ENCODE measurements around the gene PAPLN.
A peak's percentile ranks its signal among the peaks of the same experiment; 100 is the strongest.
"Not testable (repeated sequence)": the region's sequence is repeated elsewhere in the genome, so short reads cannot be mapped to it uniquely, and the experiment has no call there.

Gene PAPLN

DNA sequence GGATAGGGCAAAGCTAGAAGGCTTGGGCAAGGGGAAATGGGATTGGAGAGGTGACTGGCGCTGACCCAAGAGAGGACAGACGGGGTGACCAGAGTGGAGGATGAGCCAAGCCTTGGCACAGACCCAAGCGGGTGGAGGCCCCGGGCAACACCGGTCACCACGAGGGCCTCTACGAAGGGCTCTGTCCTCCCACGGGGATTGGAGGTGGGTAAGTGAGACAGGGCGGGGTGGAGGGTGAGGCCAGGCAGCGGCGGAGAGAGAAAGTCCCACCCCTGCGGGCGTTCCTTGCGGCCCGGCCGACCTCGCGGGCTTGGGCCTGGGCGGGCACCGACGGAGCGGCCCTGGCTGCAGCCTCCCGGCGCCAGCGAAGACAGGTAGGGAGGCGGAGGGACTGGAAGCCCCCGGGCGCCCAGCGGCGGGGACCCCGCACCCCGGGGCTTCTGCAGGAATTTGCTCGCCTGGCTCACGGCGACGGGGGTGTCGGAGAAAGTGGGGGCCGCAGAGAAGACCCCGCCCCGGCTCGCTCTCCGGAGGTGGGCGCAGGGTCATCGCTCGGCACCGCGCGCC is at the start of gene PAPLN:
Gene PAPLN (plus strand): TSS at position 288 of the 567 bp plus-strand sequence. CDS start 2,273 bp downstream, outside the sequence.
- no peak for DNase-seq

GRCh38 chr14:73188501-73188911 is 48.8 kb upstream of the PAPLN start:
- DNase-seq = peak; percentile 79

DNA sequence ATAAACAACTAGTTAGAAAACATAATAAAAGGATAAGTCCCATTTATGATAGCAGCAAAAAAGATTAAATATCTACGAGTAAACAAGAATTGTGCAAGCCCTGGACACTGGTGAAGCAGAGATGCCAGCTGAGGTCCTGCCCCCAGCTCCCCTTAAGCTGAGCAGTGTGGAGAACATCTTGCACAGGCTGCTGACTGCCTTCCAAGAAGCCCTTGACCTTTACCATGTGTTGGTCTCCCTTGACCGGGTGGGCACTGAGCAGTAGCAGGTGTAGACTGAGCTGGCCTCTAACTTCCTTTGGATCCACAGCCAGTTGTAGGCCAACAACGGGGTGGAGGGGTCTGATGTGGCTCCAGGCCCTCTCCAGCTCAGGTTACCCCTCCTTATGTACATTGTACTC is 47.7 kb upstream of the PAPLN start:
- no peak for DNase-seq

DNA sequence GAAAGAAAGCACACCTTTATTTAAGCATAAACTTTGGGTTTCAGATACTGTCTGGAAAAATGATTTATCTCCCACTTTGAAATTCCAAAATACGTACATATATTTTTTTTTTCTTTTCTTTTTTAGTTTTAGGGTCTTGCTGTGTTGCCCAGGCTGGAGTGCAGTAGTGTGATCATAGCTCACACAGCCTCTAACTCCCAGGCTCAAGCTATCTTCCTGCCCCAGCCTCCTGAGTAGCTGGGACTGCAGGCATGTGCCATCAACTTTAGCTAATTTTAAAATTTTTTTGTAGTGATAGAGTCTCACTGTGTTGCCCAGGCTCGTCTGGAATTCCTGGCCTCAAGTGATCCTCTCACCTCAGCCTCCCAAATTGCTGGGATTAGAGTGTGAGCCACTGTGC is 45.9 kb upstream of the PAPLN start:
- DNase-seq = no peak

GRCh38 chr14:73194306-73194705 is 43.0 kb upstream of the PAPLN start:
- not testable (repeated sequence) for DNase-seq

DNA sequence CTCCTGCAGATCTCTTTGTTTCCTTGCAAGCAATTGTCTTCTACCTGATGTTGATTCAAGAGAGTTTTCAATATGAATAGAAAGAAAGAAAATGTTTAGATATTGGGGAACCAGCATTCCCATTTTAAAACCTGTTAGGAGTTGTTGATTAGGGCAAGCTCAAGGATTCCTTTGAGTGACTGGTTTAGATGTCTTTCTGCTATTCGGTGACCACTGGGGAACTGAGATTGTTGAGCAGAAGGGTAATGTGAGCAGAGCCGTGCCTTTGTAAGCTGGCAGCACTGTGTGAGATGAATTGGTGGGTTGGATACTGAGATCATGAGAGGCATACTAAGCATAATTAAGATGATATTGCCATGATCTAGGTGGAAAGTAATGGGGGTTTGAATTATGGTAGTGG is 39.1 kb upstream of the PAPLN start:
- DNase-seq = no peak

DNA sequence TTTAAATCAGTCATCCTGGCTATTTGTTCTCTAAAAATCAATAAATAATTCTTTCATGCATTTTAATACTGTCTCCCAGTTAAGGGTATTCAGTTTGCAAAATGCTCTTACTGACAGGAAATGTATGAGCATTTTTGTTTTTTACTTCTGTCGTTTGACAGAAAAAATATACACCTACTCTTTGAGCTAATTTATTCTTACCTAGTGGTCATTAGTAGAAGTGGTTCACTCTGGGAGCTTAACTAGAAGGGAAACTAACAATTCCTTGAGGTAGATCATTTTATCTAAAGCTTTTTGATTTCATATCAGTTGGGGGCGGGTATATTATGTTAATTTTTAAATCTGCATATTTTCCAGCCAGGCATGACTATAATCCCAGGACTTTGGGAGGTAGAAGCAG is 33.8 kb upstream of the PAPLN start:
- DNase-seq = no peak

DNA sequence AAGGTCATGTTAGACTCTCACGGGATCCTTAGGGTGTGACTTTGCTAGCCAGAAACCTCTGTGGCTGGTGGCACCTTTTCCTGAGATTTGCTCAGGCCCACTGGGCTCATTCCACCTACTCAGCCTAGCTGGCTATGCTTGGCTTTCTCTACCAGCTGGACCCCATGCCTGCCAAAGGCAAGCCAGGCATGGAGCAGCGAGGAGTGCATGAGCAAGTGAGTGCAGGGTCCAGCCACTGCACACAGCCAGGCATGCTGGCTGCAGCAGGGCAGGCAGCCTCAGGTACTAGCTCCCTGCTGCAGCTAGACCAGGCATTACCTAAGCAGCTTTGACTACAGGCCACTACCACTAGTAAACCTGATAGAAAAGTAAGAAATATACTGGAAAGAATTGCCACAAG is 29.7 kb upstream of the PAPLN start:
- DNase-seq = no peak

DNA sequence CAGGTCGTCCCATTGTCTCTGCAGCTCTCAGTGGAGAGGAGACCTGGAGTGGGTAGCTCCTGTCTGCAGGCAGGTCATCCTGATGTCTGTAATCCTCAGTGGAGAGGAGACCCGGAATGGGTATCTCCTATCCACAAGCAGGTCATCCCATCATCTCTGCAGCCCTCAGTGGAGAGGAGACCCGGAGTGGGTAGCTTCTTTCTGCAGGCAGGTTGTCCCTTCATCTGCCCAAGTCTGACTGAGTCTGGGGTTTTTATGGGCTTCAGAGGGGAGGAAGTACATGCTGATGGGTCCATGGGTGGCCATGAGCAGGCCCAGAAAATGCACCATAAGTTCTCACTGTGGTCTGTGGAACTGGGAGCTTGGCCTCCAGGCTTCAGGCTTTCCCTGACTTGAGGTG is 28.9 kb upstream of the PAPLN start:
- no peak for DNase-seq

GRCh38 chr14:73208846-73209245 is 28.5 kb upstream of the PAPLN start:
- no peak for DNase-seq

- DNase-seq = peak; percentile 39
These were observed 27.4 kb upstream of the PAPLN start for GRCh38 chr14:73209953-73210352.

- DNase-seq = no peak
These were observed 25.9 kb upstream of the PAPLN start for GRCh38 chr14:73211251-73212040.

- DNase-seq = no peak
These were observed 21.3 kb upstream of the PAPLN start for GRCh38 chr14:73216030-73216429.

DNA sequence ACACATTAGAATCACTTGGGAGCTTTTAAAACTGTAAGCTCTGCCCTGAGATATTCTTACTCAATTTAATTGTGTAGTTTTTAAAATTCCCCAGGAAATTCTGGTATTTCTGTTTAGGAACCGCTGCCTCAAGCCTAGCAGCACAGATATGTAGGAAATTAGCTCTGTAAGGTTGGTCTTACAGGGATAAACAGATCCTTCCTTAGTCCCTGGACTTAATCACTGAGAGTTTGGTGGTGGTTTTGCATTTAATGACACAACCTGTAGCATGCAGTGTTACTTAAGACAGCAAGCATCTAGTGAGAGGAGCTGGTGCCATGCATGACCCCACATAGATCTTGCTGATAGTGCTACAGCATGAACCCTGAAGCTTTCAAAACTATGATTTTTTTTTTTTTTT is 19.9 kb upstream of the PAPLN start:
- no peak for DNase-seq

DNA sequence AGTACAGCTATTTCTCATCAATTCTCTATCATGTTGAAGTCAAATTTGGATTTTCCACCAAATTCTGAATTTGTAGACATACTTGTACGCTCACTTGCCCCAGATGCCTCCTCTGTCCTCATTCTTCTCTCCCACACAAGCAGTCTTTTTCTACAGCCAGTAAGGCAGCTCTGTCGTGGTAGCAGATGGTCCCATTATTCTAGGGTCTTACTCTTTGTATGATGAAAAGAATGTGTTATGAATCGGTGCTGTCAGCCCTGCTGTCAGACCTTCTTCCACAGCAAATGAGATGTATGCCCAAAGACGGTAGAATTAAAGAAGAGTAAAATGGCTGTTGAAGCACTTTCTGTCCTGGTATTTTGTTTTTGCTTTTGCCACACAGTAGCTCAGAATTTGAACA is 17.2 kb upstream of the PAPLN start:
- no peak for DNase-seq

DNA sequence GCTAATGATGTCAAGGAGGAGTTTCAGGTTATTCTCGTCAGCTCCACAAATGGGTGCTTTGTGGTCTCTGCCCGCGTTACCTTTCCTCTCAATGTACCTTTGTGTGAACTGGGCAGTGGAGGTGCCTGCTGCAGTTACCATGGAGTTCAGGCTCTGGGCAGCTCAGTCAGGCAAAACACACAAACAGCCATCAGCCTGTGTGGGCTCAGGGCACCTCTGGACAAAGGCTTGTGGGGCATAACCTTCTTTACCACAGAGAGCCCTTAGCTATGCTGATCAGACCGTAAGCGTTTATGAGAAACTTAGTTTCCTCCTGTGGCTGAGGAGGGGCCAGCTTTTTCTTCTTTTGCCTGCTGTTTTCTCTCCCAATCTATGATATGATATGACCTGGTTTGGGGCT is 16.7 kb upstream of the PAPLN start:
- no peak for DNase-seq

- DNase-seq = peak; percentile 63
These were observed 15.4 kb upstream of the PAPLN start for GRCh38 chr14:73221945-73222344.

DNA sequence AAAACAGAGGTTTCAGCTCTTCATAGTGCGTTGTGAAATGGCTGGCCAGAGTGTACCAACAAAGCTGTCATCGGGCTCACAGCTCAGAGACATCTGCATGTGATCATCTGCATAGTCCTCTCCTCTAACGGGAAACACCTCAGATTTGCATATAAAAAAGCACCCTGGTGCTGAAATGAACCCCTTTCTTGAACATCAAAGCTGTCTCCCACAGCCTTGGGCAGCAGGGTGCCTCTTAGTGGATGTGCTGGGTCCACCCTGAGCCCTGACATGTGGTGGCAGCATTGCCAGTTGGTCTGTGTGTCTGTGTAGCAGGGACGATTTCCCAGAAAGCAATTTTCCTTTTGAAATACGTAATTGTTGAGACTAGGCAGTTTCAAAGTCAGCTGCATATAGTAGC is 14.3 kb upstream of the PAPLN start:
- DNase-seq = peak; percentile 40

DNA sequence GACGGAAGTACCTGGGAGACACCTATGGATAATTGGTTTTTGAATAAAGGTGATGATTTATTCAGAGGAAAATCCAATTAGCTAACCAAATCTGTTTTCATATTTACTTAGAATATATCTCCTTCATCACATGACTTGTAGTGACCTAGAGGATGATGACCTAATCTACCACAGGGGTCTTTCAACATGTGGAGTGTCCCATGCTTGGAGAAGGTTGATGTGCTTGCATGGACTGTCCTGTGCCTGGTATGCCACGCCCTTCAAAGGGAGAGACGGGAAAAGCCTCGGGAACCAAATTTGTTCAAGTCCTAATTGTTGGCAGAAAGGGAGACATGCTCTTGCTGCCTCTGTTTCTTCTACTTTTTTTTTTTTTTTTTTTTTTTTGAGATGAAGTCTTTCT is 11.8 kb upstream of the PAPLN start:
- no peak for DNase-seq

DNA sequence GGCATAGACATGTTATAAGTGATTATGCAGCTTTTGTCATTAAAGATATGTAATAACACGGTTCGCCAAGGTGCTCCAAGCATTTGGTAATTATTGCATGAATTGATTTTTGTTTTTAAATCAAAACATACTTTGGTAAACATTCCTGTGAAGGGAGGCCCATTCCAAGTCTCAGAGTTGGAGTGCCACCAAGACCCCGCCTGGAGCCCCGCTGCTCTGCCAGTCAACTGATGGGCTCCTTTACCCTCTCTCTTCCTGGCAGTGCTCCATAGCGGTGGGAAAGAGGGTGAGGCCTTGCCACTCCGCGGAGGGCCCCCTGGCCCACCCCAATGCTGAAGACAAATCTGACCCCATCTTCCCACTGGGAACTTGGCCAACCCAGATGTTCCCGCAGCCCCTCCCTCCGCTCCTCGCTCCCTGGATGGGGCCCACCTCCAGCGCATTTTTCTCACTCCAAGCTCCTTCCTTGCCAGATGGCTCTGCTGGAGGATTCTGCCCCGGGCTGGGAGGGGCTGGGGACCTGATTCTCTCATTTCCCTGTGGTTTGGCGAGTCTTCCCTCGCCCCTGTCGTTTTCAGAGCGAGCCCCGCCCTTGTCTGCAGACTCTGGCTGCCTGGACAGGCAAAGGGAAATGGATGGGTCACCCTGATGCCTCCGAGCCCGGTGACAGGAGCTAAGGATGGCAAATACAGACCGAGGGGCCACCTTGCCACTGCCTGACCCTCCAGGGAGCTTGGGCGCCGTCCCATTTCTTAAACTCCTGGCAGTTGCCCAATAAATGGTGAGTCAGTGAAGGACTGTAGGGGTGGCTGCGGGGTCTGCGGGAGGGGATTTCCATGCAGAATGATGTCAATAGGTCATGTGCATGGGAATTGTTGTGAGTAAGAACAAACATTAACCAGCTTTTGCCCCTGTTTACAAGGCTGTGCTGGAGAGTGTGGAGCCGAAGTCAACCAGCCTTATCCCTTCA is 9.2 kb upstream of the PAPLN start:
- peak; percentile 83 for DNase-seq

GRCh38 chr14:73230051-73230450 is 7.3 kb upstream of the PAPLN start:
- no peak for DNase-seq

DNA sequence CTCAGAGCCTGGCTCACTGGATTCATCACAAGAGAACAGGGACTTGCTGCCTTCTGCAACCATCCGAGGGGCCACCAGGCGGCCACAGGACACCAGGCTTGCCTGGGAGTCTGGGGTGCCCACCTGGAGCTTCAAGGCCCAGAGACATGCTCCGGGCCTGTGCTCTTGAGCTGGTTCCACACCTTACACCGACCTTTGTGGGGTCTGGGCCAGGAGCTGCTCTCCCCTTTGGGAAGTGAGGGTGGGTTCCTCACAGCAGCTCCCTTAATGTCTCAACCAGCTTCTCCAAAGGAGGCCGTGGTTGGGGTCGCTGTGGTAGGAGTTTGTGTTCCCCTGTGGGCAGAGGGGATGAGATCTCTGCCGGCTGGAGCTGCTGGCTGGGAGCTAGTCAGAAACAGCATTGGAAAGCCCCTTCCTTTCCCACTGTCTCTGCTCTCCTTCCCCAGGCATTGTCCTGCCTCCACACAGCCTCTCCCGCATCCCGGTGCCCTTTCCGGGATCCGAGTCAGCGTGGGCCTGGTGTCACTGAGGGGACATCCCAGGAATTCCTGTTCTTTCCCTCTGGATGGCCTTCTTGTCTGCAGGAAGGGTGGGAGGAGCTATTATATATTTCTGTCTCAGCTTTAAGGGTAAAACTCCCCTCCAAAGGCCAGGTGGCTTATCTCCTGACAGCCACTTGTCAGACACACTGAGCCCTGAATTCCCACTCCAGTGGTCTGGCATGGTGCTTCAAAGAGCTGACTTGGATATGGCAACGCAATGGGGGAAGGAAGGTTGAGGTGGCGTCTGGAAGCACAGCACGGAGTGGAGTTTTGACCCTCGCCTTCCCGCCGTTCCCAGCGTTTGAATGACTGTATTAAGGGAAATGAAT is 5.1 kb upstream of the PAPLN start:
- DNase-seq = no peak

GRCh38 chr14:73232984-73233383 is 4.3 kb upstream of the PAPLN start:
- no peak for DNase-seq

Measured in fibroblast of skin of right quadriceps (primary cell).